GM12891 (cell line): ENCODE measurements around the gene TP73.

Experiments
- POLR2A ChIP-seq: IDR thresholded peaks from 2 replicates; pipeline ENCODE4 v1.6.1; 2011; ENCODE audit warnings: low read depth, low read length, control low read depth
- POLR2AphosphoS5 ChIP-seq: IDR thresholded peaks from 2 replicates; pipeline ENCODE4 v1.6.1; 2011; ENCODE audit warnings: low read depth, low read length, control low read depth
- POU2F2 ChIP-seq: IDR thresholded peaks from 2 replicates; pipeline ENCODE4 v1.6.1; 2011; ENCODE audit warnings: low read depth, mild to moderate bottlenecking, control low read depth, low read length, moderate library complexity
- SPI1 ChIP-seq: IDR thresholded peaks from 2 replicates; pipeline ENCODE4 v1.6.1; 2011; ENCODE audit warnings: low read depth, low read length, control low read depth
- TAF1 ChIP-seq: IDR thresholded peaks from 2 replicates; pipeline ENCODE4 v1.6.1; 2011; ENCODE audit warnings: low read depth, low read length, control low read depth

DNA sequence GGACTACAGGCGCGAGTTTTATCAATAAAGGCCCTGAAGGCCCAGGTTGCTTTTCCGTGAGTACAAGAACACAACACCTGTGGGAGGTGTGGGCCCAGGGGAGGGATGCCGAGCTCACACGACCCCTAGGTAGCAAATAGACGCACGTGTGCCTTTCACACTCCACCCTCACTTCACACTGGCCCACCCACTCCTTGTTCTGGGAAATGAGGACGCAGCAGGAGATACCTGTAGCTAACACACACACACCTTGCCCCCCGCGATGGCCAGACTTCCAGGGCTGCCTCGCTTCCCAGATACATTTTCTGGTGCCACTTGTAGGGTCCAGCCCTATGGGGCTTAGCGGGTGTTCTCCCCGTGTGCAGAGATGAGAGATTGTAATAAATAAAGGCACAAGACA is 95.6 kb downstream of the TP73 start:
- TF ChIP-seq POLR2AphosphoS5 (no peak), POLR2A (no peak), TAF1 (no peak), SPI1 (no peak), POU2F2 (no peak)
